Kidney (tissue), 14 donors: ENCODE results near the gene CLMN. TPM values are rescaled to one million over a fixed set of nuclear protein-coding genes. Genes with fewer than 3 reads are reported as not detected.
A peak's percentile ranks its signal among the peaks of the same experiment; 100 is the strongest.

Experiments used
- DNase-seq, 5 donors: peaks; one replicate each; pipeline ENCODE4 v3.0.0-alpha.2; 2013 to 2020
- FAIRE-seq: peaks from 2 replicates; lab custom pipeline; 2012; peaks lifted over from hg19 to GRCh38; lab: Jason Lieb, UNC
- H3K27ac ChIP-seq, 2 donors: one replicate each; pipeline ENCODE4 v1.7.0; 2013; ENCODE audit warnings: low read depth in 2 of 2, low read length in 2 of 2, inconsistent platforms in 1 of 2
- H3K27me3 ChIP-seq: one replicate; pipeline ENCODE4 v1.7.1; 2013; ENCODE audit warnings: low read length, inconsistent platforms; ENCODE audit not compliant: control insufficient read depth, insufficient read depth
- H3K36me3 ChIP-seq, 3 donors: one replicate each; pipeline versions ENCODE4 v1.7.0 to v1.7.1; 2013; ENCODE audit warnings: low read length in 3 of 3, control low read depth in 1 of 3, inconsistent platforms in 1 of 3; ENCODE audit not compliant: insufficient read depth in 3 of 3, control insufficient read depth in 2 of 3
- H3K4me1 ChIP-seq, 3 donors: one replicate each; pipeline versions ENCODE4 v1.7.0 to v1.7.1; 2013; ENCODE audit warnings: low read length in 3 of 3, inconsistent platforms in 1 of 3, low read depth in 1 of 3; ENCODE audit not compliant: control insufficient read depth in 2 of 3, insufficient read depth in 2 of 3
- H3K4me3 ChIP-seq, 3 donors: one replicate each; pipeline versions ENCODE4 v1.7.0 to v1.8.1; 2013; ENCODE audit warnings: low read length in 3 of 3, control low read depth in 1 of 3, inconsistent platforms in 1 of 3
- H3K9ac ChIP-seq, 3 donors: one replicate each; pipeline versions ENCODE4 v1.7.0 to v1.7.1; 2013; ENCODE audit warnings: low read length in 3 of 3, control low read depth in 1 of 3, inconsistent platforms in 1 of 3
- H3K9me3 ChIP-seq, 3 donors: one replicate each; pipeline versions ENCODE4 v1.7.0 to v1.7.1; 2013; ENCODE audit warnings: low read length in 3 of 3, control low read depth in 1 of 3, inconsistent platforms in 1 of 3; ENCODE audit not compliant: control insufficient read depth in 2 of 3, insufficient read depth in 1 of 3
- intact Hi-C: fragments of 100-400 bp; cut with DNase I; formaldehyde crosslinking; loops from one replicate; pipeline ENCODE4 v1.11.1; 2022
- polyA plus RNA-seq: library from polyadenylated mRNA; stranded (reverse); fragments of 350-450 nt; fragmentation: Illumina TruSeq; extraction: RNeasy Lipid Tissue Mini Kit (QIAGEN cat#74804); gene quantifications from one replicate; pipeline ENCODE4 v1.2.3, GENCODE V29; 2014; ENCODE audit warnings: low read depth, low replicate concordance; ENCODE audit not compliant: insufficient read depth
- total RNA-seq: library from RNA; stranded (reverse); fragmentation: NEBNext Ultra II Directional; extraction: Animal tissue kit (Norgen Biotek cat#: 25700); gene quantifications from one replicate; pipeline ENCODE4 v1.2.1, GENCODE V29; 2021
- TF ChIP-seq, protein P1 (sequence below): IDR thresholded peaks from 3 replicates; pipeline ENCODE4 v1.5.1; 2012; ENCODE audit warnings: mild to moderate bottlenecking, moderate library complexity, borderline replicate concordance; ENCODE audit not compliant: insufficient read depth; ENCODE audit errors: extremely low read depth
- donor health status: control.
- donor health status: control.
- donor health status: control.
- donor health status: control.
- donor health status: control.
- donor health status: DM: yes; HTN: yes; CAD: no.
- donor health status: Normal renal cell carcinoma (clear cell type).

CLMN gene
- total and polyA plus RNA-seq, 2 donors from 2014 or later: 33.1 to 151 TPM

DNA sequence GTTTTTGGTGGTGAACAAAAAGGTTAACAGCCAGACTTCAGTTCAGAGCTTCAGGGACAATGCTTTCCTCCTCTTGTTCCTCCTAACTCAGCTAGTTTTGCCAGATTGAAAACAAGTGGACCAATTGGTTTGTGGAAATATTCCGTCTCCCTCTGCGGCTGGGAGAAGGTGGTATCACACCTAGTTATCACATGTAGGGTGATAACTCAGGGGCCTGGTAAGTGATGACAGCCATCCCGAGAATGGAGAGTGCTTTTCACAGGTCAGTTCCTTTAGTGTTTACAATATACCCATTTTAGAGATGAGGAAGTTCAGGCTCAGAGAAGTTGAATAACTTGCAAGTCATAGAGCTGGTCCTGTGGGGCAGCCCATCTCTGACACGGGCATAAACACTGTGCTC, 101.7 kb downstream of the CLMN start:
- no peaks in the 10 kb centered on the region for H3K9me3 ChIP-seq
- H3K27ac ChIP-seq: no peak overlapping the region
- no peak overlapping the region for H3K9ac ChIP-seq
- peaks cover 0 to 29% (median 11%) of the 10 kb centered on the region in 3 donors for H3K36me3 ChIP-seq
- no peaks in the 10 kb centered on the region for H3K27me3 ChIP-seq
- peaks cover 0 to 12% (median 10%) of the 10 kb centered on the region in 3 donors for H3K4me1 ChIP-seq
- DNase-seq (no peak), FAIRE-seq (no peak)
- intact Hi-C loops: no loop called here
- TF ChIP-seq, protein P1, sequence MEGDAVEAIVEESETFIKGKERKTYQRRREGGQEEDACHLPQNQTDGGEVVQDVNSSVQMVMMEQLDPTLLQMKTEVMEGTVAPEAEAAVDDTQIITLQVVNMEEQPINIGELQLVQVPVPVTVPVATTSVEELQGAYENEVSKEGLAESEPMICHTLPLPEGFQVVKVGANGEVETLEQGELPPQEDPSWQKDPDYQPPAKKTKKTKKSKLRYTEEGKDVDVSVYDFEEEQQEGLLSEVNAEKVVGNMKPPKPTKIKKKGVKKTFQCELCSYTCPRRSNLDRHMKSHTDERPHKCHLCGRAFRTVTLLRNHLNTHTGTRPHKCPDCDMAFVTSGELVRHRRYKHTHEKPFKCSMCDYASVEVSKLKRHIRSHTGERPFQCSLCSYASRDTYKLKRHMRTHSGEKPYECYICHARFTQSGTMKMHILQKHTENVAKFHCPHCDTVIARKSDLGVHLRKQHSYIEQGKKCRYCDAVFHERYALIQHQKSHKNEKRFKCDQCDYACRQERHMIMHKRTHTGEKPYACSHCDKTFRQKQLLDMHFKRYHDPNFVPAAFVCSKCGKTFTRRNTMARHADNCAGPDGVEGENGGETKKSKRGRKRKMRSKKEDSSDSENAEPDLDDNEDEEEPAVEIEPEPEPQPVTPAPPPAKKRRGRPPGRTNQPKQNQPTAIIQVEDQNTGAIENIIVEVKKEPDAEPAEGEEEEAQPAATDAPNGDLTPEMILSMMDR: no peak
- no peak overlapping the region for H3K4me3 ChIP-seq

DNA sequence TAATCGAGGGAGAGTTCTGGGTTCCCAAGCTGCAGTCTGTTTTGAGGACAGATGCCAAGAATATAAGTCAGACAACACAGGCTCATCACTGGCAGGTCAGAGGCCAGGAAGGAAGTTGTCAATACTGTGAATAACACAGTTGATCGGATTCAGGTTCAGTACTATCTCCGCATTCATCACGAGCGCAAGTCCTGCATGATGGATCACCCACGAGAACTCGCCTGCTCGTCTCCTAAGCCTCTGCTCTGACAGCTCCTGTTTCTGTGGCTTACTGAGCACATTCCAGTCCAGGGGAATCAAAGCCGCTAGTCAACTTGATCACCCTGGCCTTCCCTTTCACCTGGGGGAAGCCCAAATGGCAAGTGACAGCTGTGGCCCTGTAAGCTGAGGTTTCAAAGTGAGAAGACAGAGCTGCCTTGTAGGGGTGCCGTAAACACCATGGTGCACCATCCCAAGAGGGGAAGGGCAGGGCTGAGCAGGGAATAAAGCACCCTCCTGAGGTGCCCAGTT, 102.3 kb downstream of the CLMN start:
- Histone ChIP-seq H3K4me1 (peaks cover 0 to 11% (median 7%) of the 10 kb centered on the region in 3 donors), H3K9ac (no peak overlapping the region), H3K4me3 (no peak overlapping the region), H3K9me3 (no peaks in the 10 kb centered on the region), H3K36me3 (peaks cover 0 to 29% (median 11%) of the 10 kb centered on the region in 3 donors), H3K27ac (peak overlapping the region in 1 of 2 donors; percentile 32), H3K27me3 (no peaks in the 10 kb centered on the region)
- FAIRE-seq: no peak
- intact Hi-C loops: no loop called here
- no peak for DNase-seq
- TF ChIP-seq, protein P1: no peak

DNA sequence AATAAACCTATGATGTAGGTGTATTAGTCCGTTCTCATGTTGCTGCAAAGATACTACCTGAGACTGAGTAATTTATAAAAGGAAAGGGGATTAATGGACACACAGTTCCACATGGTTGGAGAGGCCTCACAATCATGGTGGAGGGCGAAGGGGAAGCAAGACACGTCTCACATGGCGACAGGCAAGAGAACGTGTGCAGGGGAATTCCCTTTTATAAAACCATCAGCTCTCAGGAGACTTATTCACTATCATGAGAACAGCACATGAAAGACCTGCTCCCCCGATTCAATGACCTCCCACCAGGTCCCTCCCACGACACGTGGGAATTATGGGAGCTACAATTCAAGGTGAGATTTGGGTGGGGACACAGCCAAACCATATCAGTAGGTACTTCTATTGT, 103.7 kb downstream of the CLMN start:
- peaks cover 0 to 25% (median 11%) of the 10 kb centered on the region in 3 donors for H3K36me3 ChIP-seq
- H3K27me3 ChIP-seq: no peaks in the 10 kb centered on the region
- DNase-seq (no peak), FAIRE-seq (no peak)
- H3K27ac ChIP-seq: peak overlapping the region in 1 of 2 donors; percentile 23
- peaks cover 3 to 21% (median 9%) of the 10 kb centered on the region in 3 donors for H3K4me1 ChIP-seq
- H3K4me3 ChIP-seq: no peak overlapping the region
- intact Hi-C loops: no loop called here
- no peaks in the 10 kb centered on the region for H3K9me3 ChIP-seq
- no peak overlapping the region for H3K9ac ChIP-seq
- TF ChIP-seq, protein P1: no peak
